GM15510 (cell line): Measurements from ENCODE around the gene ETNK2.

ENCODE experiments used
- POLR2A ChIP-seq: IDR thresholded peaks from 3 replicates; pipeline ENCODE4 v1.6.1; 2011; ENCODE audit warnings: borderline replicate concordance; ENCODE audit not compliant: insufficient read length; ENCODE audit errors: extremely low read depth

Gene ETNK2

DNA sequence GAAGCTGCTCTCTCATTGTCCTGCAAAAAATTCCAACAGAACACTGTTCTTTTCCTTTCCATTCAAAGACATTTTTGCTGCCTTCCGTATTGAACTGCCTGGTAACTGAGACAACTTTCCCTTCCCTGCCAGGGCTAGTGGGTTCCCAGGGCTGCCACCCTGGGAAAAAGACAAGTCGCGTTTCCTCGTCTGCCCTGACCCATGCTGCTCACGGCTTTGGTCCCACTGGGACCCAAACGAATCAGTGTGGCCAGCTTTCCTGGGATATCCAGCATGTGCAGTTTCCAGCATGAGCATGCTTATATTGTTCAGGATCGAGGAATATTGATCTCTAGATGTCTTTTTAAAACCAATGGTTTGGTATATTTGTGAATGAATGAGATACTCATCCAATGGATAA lies 60.8 kb downstream of the ETNK2 start:
- TF ChIP-seq POLR2A, result no peak

DNA sequence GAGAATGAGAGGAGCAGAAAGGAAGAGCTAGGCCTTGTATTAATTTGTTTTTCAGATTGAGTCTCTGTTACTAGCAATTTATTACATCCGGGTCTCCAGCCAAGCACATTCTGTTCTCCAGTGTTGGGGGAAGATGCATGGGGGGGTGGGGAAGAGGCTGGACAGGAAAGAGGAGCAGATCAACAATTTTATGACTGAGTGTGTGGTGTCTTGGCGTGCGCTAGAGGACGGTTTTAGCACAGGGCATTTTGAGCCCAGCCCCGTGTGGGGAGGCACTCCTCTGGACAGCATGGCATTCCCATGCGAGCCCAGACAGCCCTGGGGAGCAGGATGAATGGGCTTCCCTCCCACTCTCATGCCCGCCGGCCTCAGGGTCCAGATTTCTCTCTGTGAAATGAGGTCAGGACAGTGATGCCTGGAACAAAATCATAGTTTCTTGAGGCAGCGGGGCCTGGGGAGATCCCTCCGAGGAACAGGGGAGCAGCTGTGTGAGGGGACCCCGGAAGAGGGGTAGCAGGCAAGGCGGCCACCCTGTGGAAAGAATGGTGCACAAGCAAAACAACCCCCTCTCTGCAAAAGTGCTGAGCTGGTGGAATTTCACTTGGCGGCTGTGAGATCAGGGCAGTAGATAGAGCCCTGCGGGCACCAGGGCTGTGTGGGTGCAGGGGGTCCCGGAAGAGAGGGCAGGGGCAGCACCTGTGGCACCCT lies 62.6 kb downstream of the ETNK2 start:
- TF ChIP-seq POLR2A, result no peak

DNA sequence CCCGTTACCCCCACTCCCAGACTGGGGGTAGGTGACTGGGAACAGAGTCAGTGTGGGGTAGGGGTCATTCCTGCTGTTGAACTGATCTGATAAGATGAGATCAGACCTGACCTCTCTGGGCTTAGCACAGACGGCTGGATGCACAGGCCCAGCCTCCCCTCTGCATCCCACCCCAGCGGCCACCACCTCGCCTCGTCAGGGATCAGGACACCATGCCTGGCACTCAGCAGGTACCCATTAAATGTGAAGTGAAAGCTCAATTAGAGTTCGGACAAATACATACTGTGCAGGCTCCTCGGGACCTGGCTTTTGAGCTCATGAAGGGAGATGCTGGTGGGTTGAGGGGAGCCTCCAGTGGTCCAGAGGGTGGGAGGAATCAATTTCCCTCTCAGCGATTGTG lies 63.2 kb downstream of the ETNK2 start:
- no peak for TF ChIP-seq POLR2A

DNA sequence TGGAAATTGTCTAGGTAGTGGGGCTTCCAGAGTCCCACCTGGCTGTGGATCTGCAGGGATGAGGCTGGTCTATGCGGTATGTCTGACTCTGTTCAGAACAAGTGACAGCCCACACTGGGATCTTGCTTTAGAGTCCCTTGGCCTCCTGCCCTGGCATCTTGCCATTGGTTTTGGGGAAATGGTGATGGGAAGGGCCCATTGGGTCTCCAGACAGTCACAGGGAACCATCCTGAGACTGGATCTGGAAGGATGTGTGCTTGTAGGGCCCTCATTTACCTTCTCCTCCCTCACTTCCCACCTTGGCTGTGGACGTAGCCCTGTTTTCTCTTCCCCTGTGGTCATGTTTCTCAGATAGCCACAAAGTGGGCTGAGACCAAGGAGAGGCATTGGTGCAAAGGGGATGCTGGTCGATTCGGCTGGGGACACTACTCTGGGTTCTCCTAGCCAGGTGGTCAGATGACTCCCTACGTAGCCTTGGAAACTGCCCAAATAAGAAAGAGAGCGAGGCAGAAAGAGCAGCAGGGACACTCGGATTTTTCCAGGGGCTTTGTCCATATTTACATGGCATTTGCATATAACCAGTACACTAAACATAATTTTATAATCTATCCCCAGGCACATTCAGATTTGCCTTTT lies 63.8 kb downstream of the ETNK2 start:
- TF ChIP-seq POLR2A, result no peak

DNA sequence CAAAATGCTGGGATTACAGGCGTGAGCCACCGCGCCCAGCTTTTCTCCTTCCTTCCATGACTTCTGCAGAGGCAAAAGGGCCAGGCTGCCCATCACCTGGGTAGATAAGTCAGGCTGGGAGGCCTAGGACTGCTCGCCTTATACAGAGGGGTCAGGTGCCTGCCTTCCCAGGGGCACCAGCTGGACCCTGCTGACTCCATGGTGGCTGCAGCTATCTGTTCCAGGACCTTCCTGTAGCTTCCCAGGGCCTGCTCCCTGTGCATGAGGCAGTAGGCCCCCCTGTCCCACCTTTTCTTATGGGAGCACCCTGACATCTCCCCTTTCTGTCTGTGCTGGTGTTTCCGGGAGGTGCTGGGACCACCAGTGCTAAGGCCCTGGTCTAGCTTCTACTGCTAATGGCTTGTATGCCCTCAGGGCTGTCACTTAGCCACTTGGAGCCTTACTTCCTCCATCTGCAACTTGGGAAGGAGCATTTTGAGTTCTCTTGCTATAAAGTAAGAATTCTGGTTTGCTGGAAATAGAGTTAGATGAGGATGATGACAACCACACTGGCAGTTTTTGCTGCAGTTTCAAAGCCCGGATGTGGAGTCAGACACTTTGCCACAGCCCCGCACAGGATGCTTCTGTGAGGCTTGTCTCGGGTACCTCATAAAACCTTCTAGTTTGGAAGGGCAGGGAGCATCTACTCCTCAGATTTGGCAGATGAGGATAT lies 64.5 kb downstream of the ETNK2 start:
- no peak for TF ChIP-seq POLR2A

DNA sequence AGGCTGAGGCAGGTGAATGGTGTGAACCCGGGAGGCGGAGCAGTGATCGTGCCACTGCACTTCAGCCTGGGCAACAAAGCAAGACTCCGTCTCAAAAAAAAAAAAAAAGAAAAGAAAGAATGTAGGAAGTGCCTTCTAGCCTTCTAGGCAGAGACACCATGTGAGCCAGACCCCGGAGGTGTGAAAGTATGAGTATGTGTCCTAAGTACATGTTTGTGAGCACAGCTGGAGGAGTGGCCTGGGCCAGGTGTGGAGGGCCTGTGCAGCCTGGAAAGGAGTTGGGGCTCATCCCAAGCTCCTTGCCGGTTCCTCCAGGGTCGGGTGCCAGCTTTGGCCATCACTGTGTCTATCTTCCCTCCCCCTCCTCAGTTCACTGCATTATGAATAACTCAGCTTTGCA lies 66.0 kb downstream of the ETNK2 start:
- TF ChIP-seq POLR2A, result no peak

DNA sequence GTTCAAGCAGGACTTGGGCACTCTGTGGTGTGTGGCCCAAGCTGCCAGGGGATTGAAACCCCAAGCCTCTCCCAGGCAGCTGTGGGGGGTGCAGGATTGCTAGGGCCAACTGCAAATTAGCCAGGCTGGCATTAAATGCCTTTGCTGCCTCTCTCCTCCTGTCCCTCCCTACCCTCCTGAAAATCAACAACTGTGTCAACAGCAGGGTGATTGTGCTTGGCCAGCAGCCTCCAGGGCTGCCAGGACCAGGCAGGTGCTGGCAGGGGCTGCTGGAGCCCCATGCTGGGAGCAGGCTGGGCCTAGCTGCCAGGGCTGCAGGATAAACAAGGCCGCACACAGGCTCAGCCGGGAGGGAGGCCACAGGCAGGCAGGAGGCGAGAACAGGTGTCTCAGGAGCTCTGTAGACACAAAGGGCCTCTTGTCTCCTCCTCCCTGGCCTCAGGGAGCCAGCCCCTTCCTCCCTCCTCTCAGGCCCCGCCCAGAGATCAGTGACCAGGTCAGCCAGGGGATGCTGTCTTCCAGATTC lies 67.5 kb downstream of the ETNK2 start:
- TF ChIP-seq POLR2A, result no peak

DNA sequence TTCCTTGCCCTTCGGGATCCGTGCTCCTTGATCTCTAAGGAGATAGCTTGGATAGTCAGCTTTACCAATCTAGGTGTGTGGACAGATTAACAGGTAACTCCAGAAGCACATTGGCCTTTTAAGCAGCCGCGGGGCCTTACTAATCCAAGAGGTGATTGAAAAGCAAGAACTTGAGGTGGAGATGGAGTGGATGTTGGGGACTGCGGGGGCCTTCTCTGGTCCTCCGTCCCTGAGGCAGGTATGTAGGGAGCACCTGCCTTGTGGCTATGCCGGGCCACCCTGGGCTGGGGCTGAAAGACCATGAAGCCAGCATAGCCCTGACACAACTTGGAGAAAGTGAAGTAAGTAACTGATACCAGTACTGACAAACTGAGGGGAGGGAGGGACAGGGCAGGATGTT lies 68.4 kb downstream of the ETNK2 start:
- TF ChIP-seq POLR2A, result no peak

DNA sequence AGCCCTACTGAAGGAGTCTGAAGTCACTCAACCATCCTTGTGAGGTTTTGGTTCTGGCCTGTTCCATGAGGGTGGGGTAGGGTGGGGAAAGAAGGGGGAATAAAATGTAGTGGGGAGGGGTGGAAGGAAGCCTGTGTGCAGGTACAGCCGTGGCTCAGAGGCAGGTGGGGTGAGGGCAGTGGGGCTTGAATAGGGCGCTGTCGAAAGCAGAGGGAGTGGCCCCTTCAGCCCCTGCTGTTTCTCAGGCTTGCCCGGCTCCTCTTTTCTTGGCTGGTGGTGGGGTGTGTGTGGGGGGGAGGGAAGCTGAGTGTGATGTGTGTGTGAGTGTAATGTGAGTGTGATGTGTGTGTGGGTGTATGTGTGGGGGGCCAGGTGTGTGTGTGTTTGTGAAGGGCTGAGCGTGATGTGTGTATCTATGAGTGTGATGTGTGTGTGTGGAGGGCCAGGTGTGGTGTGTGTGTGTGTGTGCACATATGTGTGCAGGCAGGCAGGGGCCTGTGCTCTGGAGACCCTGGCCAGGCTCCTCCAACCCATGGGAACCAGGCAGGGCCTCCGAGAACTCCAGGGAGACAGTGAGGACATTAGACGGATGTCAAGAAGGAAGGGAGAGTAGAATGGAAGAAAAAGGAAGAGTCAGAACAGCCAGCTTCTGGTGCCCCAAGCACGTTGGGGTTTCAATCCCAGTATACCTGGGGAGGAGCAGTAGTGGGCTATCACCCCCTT lies 69.9 kb downstream of the ETNK2 start:
- no peak for TF ChIP-seq POLR2A

DNA sequence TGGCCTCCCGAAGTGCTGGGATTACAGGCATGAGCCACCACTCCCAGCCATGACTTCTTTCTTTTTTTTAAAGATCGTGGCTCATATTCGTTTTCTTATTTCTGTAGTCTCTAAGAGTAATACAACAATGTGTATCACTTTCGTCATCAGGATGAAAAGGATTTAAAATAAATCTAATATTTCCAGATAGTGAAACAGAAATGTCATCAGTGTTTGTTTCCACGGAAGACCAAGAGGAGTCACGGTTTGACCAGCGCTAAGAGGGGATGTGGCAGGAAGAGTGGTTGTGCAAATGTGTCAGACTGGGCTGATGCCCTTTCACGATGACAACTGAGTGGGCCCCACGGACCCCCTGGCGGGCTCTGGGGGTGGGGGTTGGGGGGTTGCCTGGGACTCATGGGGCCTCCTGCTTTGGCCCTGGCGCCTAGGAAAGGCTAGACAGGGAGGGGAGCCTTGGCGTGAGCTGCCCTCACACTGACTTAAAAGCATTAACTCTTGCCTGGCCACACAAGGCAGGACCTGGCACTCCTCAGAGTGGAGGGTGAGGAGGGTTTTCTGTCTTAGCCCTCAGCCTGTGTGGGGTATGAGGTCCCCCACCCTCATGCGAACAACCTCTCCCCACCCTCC lies 70.6 kb downstream of the ETNK2 start:
- TF ChIP-seq POLR2A, result no peak
